HepG2 (cell line): ENCODE data around the gene WDR37. TPM values are rescaled to one million over a fixed set of nuclear protein-coding genes. Genes with fewer than 3 reads are reported as not detected.

Experiments
- ATM ChIP-seq: fragments of 450-650 bp; IDR thresholded peaks from 2 replicates; pipeline ENCODE4 v1.7.1; 2017; ENCODE audit warnings: mild to moderate bottlenecking, borderline replicate concordance
- BRCA1 ChIP-seq: sonication (generic); formaldehyde crosslinking; IDR thresholded peaks from 2 replicates; pipeline ENCODE4 v1.4.0; 2020; ENCODE audit warnings: missing genetic modification reagents
- DMTF1 ChIP-seq: sonication (generic); formaldehyde crosslinking; IDR thresholded peaks from 2 replicates; pipeline ENCODE4 v1.4.0; 2020; ENCODE audit warnings: mild to moderate bottlenecking, missing genetic modification reagents
- NCOA2 ChIP-seq: sonication (generic); formaldehyde crosslinking; IDR thresholded peaks from 2 replicates; pipeline ENCODE4 v1.8.0; 2022; ENCODE audit warnings: inconsistent platforms
- SKIL ChIP-seq: sonication (generic); formaldehyde crosslinking; IDR thresholded peaks from 2 replicates; pipeline ENCODE4 v1.8.0; 2022; ENCODE audit warnings: missing genetic modification reagents, mild to moderate bottlenecking, moderate library complexity, borderline replicate concordance
- SMARCC2 ChIP-seq: fragments of 450-650 bp; IDR thresholded peaks from 2 replicates; pipeline ENCODE4 v1.6.1; 2017; ENCODE audit warnings: antibody characterized with exemption, mild to moderate bottlenecking
- SOX6 ChIP-seq, 2 experiments: fragments of 450-650 bp in 1 of 2; sonication (generic) in 1 of 2; formaldehyde crosslinking in 1 of 2; IDR thresholded peaks; 2 replicates each; pipeline versions ENCODE4 v1.4.0 to v1.6.1; 2017 to 2020; ENCODE audit warnings: antibody characterized with exemption in 1 of 2, mild to moderate bottlenecking in 1 of 2, missing genetic modification reagents in 1 of 2
- TBP ChIP-seq: sonication (generic); formaldehyde crosslinking; IDR thresholded peaks from 2 replicates; pipeline ENCODE4 v1.5.0; 2020; ENCODE audit warnings: missing genetic modification reagents
- TEF ChIP-seq: sonication (generic); formaldehyde crosslinking; IDR thresholded peaks from 2 replicates; pipeline ENCODE4 v1.5.0; 2020; ENCODE audit warnings: missing genetic modification reagents
- ZHX1 ChIP-seq: sonication (generic); formaldehyde crosslinking; IDR thresholded peaks from 2 replicates; pipeline ENCODE4 v1.8.1; 2022; ENCODE audit warnings: low read depth, mild to moderate bottlenecking, missing genetic modification reagents
- ZIK1 ChIP-seq: sonication (generic); formaldehyde crosslinking; IDR thresholded peaks from 2 replicates; pipeline ENCODE4 v1.5.0; 2020; ENCODE audit warnings: mild to moderate bottlenecking, low read depth, missing genetic modification reagents, borderline replicate concordance
- ZMAT5 ChIP-seq: sonication (generic); formaldehyde crosslinking; IDR thresholded peaks from 2 replicates; pipeline ENCODE4 v1.5.0; 2020; ENCODE audit warnings: mild to moderate bottlenecking, low read depth, missing genetic modification reagents, borderline replicate concordance
- ZNF225 ChIP-seq: sonication (generic); formaldehyde crosslinking; IDR thresholded peaks from 2 replicates; pipeline ENCODE4 v1.4.0; 2020; ENCODE audit warnings: mild to moderate bottlenecking, missing genetic modification reagents
- ZNF740 ChIP-seq: sonication (generic); formaldehyde crosslinking; IDR thresholded peaks from 2 replicates; pipeline ENCODE4 v1.4.0; 2020; ENCODE audit warnings: missing genetic modification reagents
- ZNF747 ChIP-seq: sonication (generic); formaldehyde crosslinking; IDR thresholded peaks from 2 replicates; pipeline ENCODE4 v1.8.1; 2023; ENCODE audit warnings: missing genetic modification reagents, mild to moderate bottlenecking, borderline replicate concordance
- ZNF800 ChIP-seq: sonication (generic); formaldehyde crosslinking; IDR thresholded peaks from 2 replicates; pipeline ENCODE4 v1.4.0; 2020; ENCODE audit warnings: missing genetic modification reagents
- ZSCAN20 ChIP-seq: sonication (generic); formaldehyde crosslinking; IDR thresholded peaks from 2 replicates; pipeline ENCODE4 v1.4.0; 2020; ENCODE audit warnings: missing genetic modification reagents, mild to moderate bottlenecking, borderline replicate concordance
- polyA plus RNA-seq, 8 experiments: library from polyadenylated mRNA; depleted of rRNA in 3 of 8; stranded (reverse) in 7 of 8; unstranded in 1 of 8; fragments of >200 nt; fragmentation: Illumina TruSeq in 4 of 8; extraction: Trizol in 4 of 8; gene quantifications; 2 replicates each; pipeline versions ENCODE4 v1.2.1 to v1.2.3, GENCODE V29; 2011 to 2016; ENCODE audit warnings: low read depth in 4 of 8, missing spikeins in 1 of 8, mixed read lengths in 1 of 8; ENCODE audit not compliant: insufficient read depth in 1 of 8
- total RNA-seq, 5 experiments: library from RNA; depleted of rRNA; stranded (reverse); fragments of >200 nt; fragmentation: Illumina TruSeq; extraction: Trizol; gene quantifications; 2 replicates each; pipeline ENCODE4 v1.2.3, GENCODE V29; 2016; ENCODE audit warnings: low read depth in 1 of 5

Gene WDR37
- total and polyA plus RNA-seq, 2 of the 13 experiments (the other 11 are each of a cell fraction or from before 2014, with no cell fraction given): 5.9 to 7.5 TPM

GRCh38 chr10:1048732-1049424 is 7.3 kb upstream of the WDR37 start, which contains the start of gene IDI1 (continued):
- TF ChIP-seq BRCA1 (peak; percentile 40), SMARCC2 (no peak), ZNF225 (peak; percentile 40; the same call in 1 of the 2 replicates), TEF (CRISPR knock-in tag) (no peak), NCOA2 (CRISPR knock-in tag) (0 out of 2 replicates have a peak, but pooled peaks have one; percentile 42), SOX6 (IDR thresholded peaks at IDR 0.05) (no peak), SOX6 (CRISPR knock-in tag; IDR thresholded peaks at IDR 0.05) (peak; percentile 66), ZIK1 (no peak), SKIL (CRISPR knock-in tag) (no peak), ZNF740 (CRISPR knock-in tag) (peak; percentile 94), DMTF1 (CRISPR knock-in tag) (no peak; the same call in 1 of the 2 replicates), ZHX1 (CRISPR knock-in tag) (0 out of 2 replicates have a peak, but pooled peaks have one; percentile 65), ATM (no peak), ZMAT5 (CRISPR knock-in tag) (no peak), TBP (CRISPR knock-in tag) (no peak), ZNF747 (CRISPR knock-in tag) (no peak), ZNF800 (CRISPR knock-in tag) (no peak), ZSCAN20 (CRISPR knock-in tag) (0 out of 2 replicates have a peak, but pooled peaks have one; percentile 9)
